ENCODE results near the gene GADD45GIP1. TPM values are rescaled to one million over a fixed set of nuclear protein-coding genes. Genes with fewer than 3 reads are reported as not detected.

GADD45GIP1 gene
- total and polyA plus RNA-seq, 10 of the 15 experiments (the other 5 are each of a cell fraction or from before 2014, with no cell fraction given) = 5.1 to 136 (median 30.1) TPM

- TF ChIP-seq ATF7 (IDR thresholded peaks at IDR 0.05; ENCODE audit: low read depth) (no peak), ELK1 (IDR thresholded peaks at IDR 0.05; ENCODE audit: low read depth, low read length) (no peak), FOXM1 (IDR thresholded peaks at IDR 0.05; ENCODE audit: low read depth, low read length) (no peak), IKZF2 (IDR thresholded peaks at IDR 0.05) (no peak), RELB (IDR thresholded peaks at IDR 0.05; ENCODE audit: low read depth) (no peak), NFYB (IDR thresholded peaks at IDR 0.05; ENCODE audit: insufficient read depth, low read depth, low read length) (no peak), CBX3 (IDR thresholded peaks at IDR 0.05; ENCODE audit: borderline replicate concordance, low read depth) (no peak), POLR2AphosphoS2 (IDR thresholded peaks at IDR 0.05; ENCODE audit: low read depth, low read length) (no peak), STAT3 (IDR thresholded peaks at IDR 0.05; ENCODE audit: low read depth, low read length) (no peak), TCF12 (IDR thresholded peaks at IDR 0.05; ENCODE audit: low read depth, low read length) (peak; percentile 74; the same call in 1 of the 2 replicates), PML (IDR thresholded peaks at IDR 0.05; ENCODE audit: low read length) (peak; percentile 82; the same call in 1 of the 2 replicates), ZBTB40 (IDR thresholded peaks at IDR 0.05; ENCODE audit: borderline replicate concordance) (no peak), RAD21 (IDR thresholded peaks at IDR 0.05; ENCODE audit: insufficient read depth, low read depth, low read length) (no peak), SRF (IDR thresholded peaks at IDR 0.05; ENCODE audit: low read depth in 2 of 2, low read length in 2 of 2) (no peak), ZSCAN29 (IDR thresholded peaks at IDR 0.05) (peak; percentile 55; the same call in 1 of the 2 replicates), MEF2A (IDR thresholded peaks at IDR 0.05; ENCODE audit: insufficient read depth, low read depth, low read length) (0 out of 2 replicates have a peak, but pooled peaks have one; percentile 1), ESRRA (IDR thresholded peaks at IDR 0.05; ENCODE audit: low read length) (no peak)
- TF ChIP-seq, protein P1, sequence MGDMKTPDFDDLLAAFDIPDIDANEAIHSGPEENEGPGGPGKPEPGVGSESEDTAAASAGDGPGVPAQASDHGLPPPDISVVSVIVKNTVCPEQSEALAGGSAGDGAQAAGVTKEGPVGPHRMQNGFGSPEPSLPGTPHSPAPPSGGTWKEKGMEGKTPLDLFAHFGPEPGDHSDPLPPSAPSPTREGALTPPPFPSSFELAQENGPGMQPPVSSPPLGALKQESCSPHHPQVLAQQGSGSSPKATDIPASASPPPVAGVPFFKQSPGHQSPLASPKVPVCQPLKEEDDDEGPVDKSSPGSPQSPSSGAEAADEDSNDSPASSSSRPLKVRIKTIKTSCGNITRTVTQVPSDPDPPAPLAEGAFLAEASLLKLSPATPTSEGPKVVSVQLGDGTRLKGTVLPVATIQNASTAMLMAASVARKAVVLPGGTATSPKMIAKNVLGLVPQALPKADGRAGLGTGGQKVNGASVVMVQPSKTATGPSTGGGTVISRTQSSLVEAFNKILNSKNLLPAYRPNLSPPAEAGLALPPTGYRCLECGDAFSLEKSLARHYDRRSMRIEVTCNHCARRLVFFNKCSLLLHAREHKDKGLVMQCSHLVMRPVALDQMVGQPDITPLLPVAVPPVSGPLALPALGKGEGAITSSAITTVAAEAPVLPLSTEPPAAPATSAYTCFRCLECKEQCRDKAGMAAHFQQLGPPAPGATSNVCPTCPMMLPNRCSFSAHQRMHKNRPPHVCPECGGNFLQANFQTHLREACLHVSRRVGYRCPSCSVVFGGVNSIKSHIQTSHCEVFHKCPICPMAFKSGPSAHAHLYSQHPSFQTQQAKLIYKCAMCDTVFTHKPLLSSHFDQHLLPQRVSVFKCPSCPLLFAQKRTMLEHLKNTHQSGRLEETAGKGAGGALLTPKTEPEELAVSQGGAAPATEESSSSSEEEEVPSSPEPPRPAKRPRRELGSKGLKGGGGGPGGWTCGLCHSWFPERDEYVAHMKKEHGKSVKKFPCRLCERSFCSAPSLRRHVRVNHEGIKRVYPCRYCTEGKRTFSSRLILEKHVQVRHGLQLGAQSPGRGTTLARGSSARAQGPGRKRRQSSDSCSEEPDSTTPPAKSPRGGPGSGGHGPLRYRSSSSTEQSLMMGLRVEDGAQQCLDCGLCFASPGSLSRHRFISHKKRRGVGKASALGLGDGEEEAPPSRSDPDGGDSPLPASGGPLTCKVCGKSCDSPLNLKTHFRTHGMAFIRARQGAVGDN (IDR thresholded peaks at IDR 0.05) = peak; percentile 80
Measured at GRCh38 chr19:12956446-12957388, at the start of gene GADD45GIP1 (continued).
